ENCODE results near the gene ATP5F1E.

DNA sequence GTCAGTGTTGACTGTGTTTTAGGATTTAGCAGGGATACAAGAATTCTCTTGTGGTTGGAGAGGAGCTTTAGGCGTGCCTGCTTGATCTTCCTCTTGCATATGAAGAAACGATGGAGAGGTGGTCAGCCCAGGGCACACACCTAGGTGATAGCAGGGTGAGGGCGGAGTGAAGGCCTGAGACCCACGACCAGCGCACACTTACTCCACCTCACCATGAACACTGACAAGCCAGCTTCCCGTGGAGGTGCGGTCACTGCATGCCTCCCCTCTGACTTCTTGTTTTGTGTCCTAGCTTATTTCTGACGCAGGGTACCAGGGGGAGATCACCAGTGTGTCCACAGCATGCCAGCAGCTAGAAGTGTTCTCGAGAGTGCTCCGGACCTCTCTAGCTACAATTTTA lies 42.9 kb downstream of the ATP5F1E start:
- no peak for TF ChIP-seq ZNF76 (tag by site-specific recombination; IDR thresholded peaks at IDR 0.05; ENCODE audit: borderline replicate concordance, low read depth)
- no peak for TF ChIP-seq ZNF585B (tag by site-specific recombination; IDR thresholded peaks at IDR 0.05)
- TF ChIP-seq, protein P1, sequence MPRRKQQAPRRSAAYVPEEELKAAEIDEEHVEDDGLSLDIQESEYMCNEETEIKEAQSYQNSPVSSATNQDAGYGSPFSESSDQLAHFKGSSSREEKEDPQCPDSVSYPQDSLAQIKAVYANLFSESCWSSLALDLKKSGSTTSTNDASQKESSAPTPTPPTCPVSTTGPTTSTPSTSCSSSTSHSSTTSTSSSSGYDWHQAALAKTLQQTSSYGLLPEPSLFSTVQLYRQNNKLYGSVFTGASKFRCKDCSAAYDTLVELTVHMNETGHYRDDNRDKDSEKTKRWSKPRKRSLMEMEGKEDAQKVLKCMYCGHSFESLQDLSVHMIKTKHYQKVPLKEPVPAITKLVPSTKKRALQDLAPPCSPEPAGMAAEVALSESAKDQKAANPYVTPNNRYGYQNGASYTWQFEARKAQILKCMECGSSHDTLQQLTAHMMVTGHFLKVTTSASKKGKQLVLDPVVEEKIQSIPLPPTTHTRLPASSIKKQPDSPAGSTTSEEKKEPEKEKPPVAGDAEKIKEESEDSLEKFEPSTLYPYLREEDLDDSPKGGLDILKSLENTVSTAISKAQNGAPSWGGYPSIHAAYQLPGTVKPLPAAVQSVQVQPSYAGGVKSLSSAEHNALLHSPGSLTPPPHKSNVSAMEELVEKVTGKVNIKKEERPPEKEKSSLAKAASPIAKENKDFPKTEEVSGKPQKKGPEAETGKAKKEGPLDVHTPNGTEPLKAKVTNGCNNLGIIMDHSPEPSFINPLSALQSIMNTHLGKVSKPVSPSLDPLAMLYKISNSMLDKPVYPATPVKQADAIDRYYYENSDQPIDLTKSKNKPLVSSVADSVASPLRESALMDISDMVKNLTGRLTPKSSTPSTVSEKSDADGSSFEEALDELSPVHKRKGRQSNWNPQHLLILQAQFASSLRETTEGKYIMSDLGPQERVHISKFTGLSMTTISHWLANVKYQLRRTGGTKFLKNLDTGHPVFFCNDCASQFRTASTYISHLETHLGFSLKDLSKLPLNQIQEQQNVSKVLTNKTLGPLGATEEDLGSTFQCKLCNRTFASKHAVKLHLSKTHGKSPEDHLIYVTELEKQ (tag by site-specific recombination; IDR thresholded peaks at IDR 0.05; ENCODE audit: borderline replicate concordance), result no peak
- TF ChIP-seq, protein P2, sequence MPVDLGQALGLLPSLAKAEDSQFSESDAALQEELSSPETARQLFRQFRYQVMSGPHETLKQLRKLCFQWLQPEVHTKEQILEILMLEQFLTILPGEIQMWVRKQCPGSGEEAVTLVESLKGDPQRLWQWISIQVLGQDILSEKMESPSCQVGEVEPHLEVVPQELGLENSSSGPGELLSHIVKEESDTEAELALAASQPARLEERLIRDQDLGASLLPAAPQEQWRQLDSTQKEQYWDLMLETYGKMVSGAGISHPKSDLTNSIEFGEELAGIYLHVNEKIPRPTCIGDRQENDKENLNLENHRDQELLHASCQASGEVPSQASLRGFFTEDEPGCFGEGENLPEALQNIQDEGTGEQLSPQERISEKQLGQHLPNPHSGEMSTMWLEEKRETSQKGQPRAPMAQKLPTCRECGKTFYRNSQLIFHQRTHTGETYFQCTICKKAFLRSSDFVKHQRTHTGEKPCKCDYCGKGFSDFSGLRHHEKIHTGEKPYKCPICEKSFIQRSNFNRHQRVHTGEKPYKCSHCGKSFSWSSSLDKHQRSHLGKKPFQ (tag by site-specific recombination; IDR thresholded peaks at IDR 0.05), result no peak
- TF ChIP-seq ZNF621 (tag by site-specific recombination; IDR thresholded peaks at IDR 0.05), result no peak
- TF ChIP-seq ZFP37 (tag by site-specific recombination; IDR thresholded peaks at IDR 0.05), result no peak
- TF ChIP-seq ZNF138 (tag by site-specific recombination; IDR thresholded peaks at IDR 0.05; ENCODE audit: borderline replicate concordance), result no peak
- no peak for TF ChIP-seq YY1 (tag by site-specific recombination; IDR thresholded peaks at IDR 0.05)
- no peak for TF ChIP-seq ZNF121 (tag by site-specific recombination; IDR thresholded peaks at IDR 0.05)
- TF ChIP-seq ZNF16 (tag by site-specific recombination; IDR thresholded peaks at IDR 0.05; ENCODE audit: low read depth), result no peak
- no peak for TF ChIP-seq ZNF146 (tag by site-specific recombination; IDR thresholded peaks at IDR 0.05)
- TF ChIP-seq, protein P3, sequence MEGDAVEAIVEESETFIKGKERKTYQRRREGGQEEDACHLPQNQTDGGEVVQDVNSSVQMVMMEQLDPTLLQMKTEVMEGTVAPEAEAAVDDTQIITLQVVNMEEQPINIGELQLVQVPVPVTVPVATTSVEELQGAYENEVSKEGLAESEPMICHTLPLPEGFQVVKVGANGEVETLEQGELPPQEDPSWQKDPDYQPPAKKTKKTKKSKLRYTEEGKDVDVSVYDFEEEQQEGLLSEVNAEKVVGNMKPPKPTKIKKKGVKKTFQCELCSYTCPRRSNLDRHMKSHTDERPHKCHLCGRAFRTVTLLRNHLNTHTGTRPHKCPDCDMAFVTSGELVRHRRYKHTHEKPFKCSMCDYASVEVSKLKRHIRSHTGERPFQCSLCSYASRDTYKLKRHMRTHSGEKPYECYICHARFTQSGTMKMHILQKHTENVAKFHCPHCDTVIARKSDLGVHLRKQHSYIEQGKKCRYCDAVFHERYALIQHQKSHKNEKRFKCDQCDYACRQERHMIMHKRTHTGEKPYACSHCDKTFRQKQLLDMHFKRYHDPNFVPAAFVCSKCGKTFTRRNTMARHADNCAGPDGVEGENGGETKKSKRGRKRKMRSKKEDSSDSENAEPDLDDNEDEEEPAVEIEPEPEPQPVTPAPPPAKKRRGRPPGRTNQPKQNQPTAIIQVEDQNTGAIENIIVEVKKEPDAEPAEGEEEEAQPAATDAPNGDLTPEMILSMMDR (tag by site-specific recombination; IDR thresholded peaks at IDR 0.05), result no peak
- no peak for TF ChIP-seq ZNF660 (tag by site-specific recombination; IDR thresholded peaks at IDR 0.05)

All from HEK293 (cell line).